Activated naive CD4-positive, alpha-beta T cell treated with anti-CD3 and anti-CD28 coated beads, Interleukin-2, amount 50 U/mL, for 24 hours (primary cell): ENCODE results near the gene ARMH4.

Experiments
- H3K27ac Mint-ChIP-seq: one replicate; pipeline ENCODE4 v1.8.0; 2021; ENCODE audit warnings: mild to moderate bottlenecking, mixed read lengths
- H3K27me3 Mint-ChIP-seq: one replicate; pipeline ENCODE4 v1.8.0; 2021; ENCODE audit warnings: mixed read lengths
- H3K36me3 Mint-ChIP-seq: one replicate; pipeline ENCODE4 v1.8.0; 2021; ENCODE audit warnings: mixed read lengths
- H3K4me1 Mint-ChIP-seq: one replicate; pipeline ENCODE4 v1.8.0; 2021; ENCODE audit warnings: mixed read lengths
- H3K4me3 Mint-ChIP-seq: one replicate; pipeline ENCODE4 v1.8.0; 2021; ENCODE audit warnings: mild to moderate bottlenecking, mixed read lengths
- H3K9me3 Mint-ChIP-seq: one replicate; pipeline ENCODE4 v1.8.0; 2021; ENCODE audit warnings: mixed read lengths

ARMH4 gene

GRCh38 chr14:58060077-58060476 is 91.9 kb downstream of the ARMH4 start:
- no peaks in the 10 kb centered on the region for H3K36me3 Mint-ChIP-seq
- no peak overlapping the region for H3K4me3 Mint-ChIP-seq
- H3K9me3 Mint-ChIP-seq: no peaks in the 10 kb centered on the region
- no peak overlapping the region for H3K27ac Mint-ChIP-seq
- no peaks in the 10 kb centered on the region for H3K4me1 Mint-ChIP-seq
- peaks cover 9% of the 10 kb centered on the region for H3K27me3 Mint-ChIP-seq

- Mint-ChIP-seq H3K36me3 (no peaks in the 10 kb centered on the region), H3K4me1 (no peaks in the 10 kb centered on the region), H3K27ac (no peak overlapping the region), H3K9me3 (no peaks in the 10 kb centered on the region), H3K27me3 (peaks cover 9% of the 10 kb centered on the region), H3K4me3 (no peak overlapping the region)
Observed at GRCh38 chr14:58059126-58059525, 92.9 kb downstream of the ARMH4 start.

GRCh38 chr14:58055497-58056010 is 96.5 kb downstream of the ARMH4 start:
- Mint-ChIP-seq H3K9me3 (no peaks in the 10 kb centered on the region), H3K36me3 (no peaks in the 10 kb centered on the region), H3K4me1 (no peaks in the 10 kb centered on the region), H3K27me3 (peaks cover 13% of the 10 kb centered on the region), H3K4me3 (no peak overlapping the region), H3K27ac (no peak overlapping the region)

- Mint-ChIP-seq H3K9me3 (no peaks in the 10 kb centered on the region), H3K27me3 (peaks cover 13% of the 10 kb centered on the region), H3K27ac (no peak overlapping the region), H3K4me3 (no peak overlapping the region), H3K4me1 (no peaks in the 10 kb centered on the region), H3K36me3 (no peaks in the 10 kb centered on the region)
Observed at GRCh38 chr14:58054100-58054499, 97.9 kb downstream of the ARMH4 start.

GRCh38 chr14:58048219-58048618 is 103.8 kb downstream of the ARMH4 start:
- peaks cover 6% of the 10 kb centered on the region for H3K9me3 Mint-ChIP-seq
- no peak overlapping the region for H3K4me3 Mint-ChIP-seq
- no peaks in the 10 kb centered on the region for H3K27me3 Mint-ChIP-seq
- no peak overlapping the region for H3K27ac Mint-ChIP-seq
- H3K4me1 Mint-ChIP-seq: no peaks in the 10 kb centered on the region
- H3K36me3 Mint-ChIP-seq: no peaks in the 10 kb centered on the region

GRCh38 chr14:58027904-58028303 is 124.1 kb downstream of the ARMH4 start:
- no peak overlapping the region for H3K27ac Mint-ChIP-seq
- no peak overlapping the region for H3K4me3 Mint-ChIP-seq
- no peaks in the 10 kb centered on the region for H3K4me1 Mint-ChIP-seq
- H3K36me3 Mint-ChIP-seq: no peaks in the 10 kb centered on the region
- H3K27me3 Mint-ChIP-seq: peaks cover 7% of the 10 kb centered on the region
- H3K9me3 Mint-ChIP-seq: no peaks in the 10 kb centered on the region

GRCh38 chr14:58026967-58027366 is 125.0 kb downstream of the ARMH4 start:
- no peak overlapping the region for H3K27ac Mint-ChIP-seq
- H3K4me3 Mint-ChIP-seq: no peak overlapping the region
- H3K27me3 Mint-ChIP-seq: peaks cover 7% of the 10 kb centered on the region
- no peaks in the 10 kb centered on the region for H3K9me3 Mint-ChIP-seq
- H3K36me3 Mint-ChIP-seq: no peaks in the 10 kb centered on the region
- no peaks in the 10 kb centered on the region for H3K4me1 Mint-ChIP-seq

- Mint-ChIP-seq H3K27ac (no peak overlapping the region), H3K9me3 (no peaks in the 10 kb centered on the region), H3K36me3 (no peaks in the 10 kb centered on the region), H3K4me3 (no peak overlapping the region), H3K4me1 (no peaks in the 10 kb centered on the region), H3K27me3 (peaks cover 4% of the 10 kb centered on the region)
Observed at GRCh38 chr14:58026219-58026618, 125.8 kb downstream of the ARMH4 start.

GRCh38 chr14:58014778-58015177 is 137.2 kb downstream of the ARMH4 start:
- Mint-ChIP-seq H3K4me1 (no peaks in the 10 kb centered on the region), H3K27ac (no peak overlapping the region), H3K9me3 (no peaks in the 10 kb centered on the region), H3K4me3 (no peak overlapping the region), H3K36me3 (no peaks in the 10 kb centered on the region), H3K27me3 (peaks cover 9% of the 10 kb centered on the region)

- H3K27ac Mint-ChIP-seq: no peak overlapping the region
- no peaks in the 10 kb centered on the region for H3K4me1 Mint-ChIP-seq
- peaks cover 16% of the 10 kb centered on the region for H3K27me3 Mint-ChIP-seq
- no peaks in the 10 kb centered on the region for H3K36me3 Mint-ChIP-seq
- H3K4me3 Mint-ChIP-seq: no peak overlapping the region
- H3K9me3 Mint-ChIP-seq: no peaks in the 10 kb centered on the region
Observed at GRCh38 chr14:58002618-58003017, 149.4 kb downstream of the ARMH4 start.

- no peaks in the 10 kb centered on the region for H3K36me3 Mint-ChIP-seq
- no peak overlapping the region for H3K4me3 Mint-ChIP-seq
- H3K27me3 Mint-ChIP-seq: peaks cover 16% of the 10 kb centered on the region
- no peaks in the 10 kb centered on the region for H3K9me3 Mint-ChIP-seq
- no peak overlapping the region for H3K27ac Mint-ChIP-seq
- no peaks in the 10 kb centered on the region for H3K4me1 Mint-ChIP-seq
Observed at GRCh38 chr14:57999979-58000378, 152.0 kb downstream of the ARMH4 start.

GRCh38 chr14:57999471-57999870 is 152.5 kb downstream of the ARMH4 start:
- Mint-ChIP-seq H3K9me3 (no peaks in the 10 kb centered on the region), H3K27me3 (peaks cover 16% of the 10 kb centered on the region), H3K36me3 (no peaks in the 10 kb centered on the region), H3K27ac (no peak overlapping the region), H3K4me1 (no peaks in the 10 kb centered on the region), H3K4me3 (no peak overlapping the region)

GRCh38 chr14:57998766-57999165 is 153.2 kb downstream of the ARMH4 start:
- H3K4me1 Mint-ChIP-seq: no peaks in the 10 kb centered on the region
- peaks cover 16% of the 10 kb centered on the region for H3K27me3 Mint-ChIP-seq
- no peak overlapping the region for H3K4me3 Mint-ChIP-seq
- no peaks in the 10 kb centered on the region for H3K36me3 Mint-ChIP-seq
- no peaks in the 10 kb centered on the region for H3K9me3 Mint-ChIP-seq
- no peak overlapping the region for H3K27ac Mint-ChIP-seq

- Mint-ChIP-seq H3K27ac (no peak overlapping the region), H3K4me1 (no peaks in the 10 kb centered on the region), H3K27me3 (peaks cover 3% of the 10 kb centered on the region)
Observed at GRCh38 chr14:57991353-57991752, 160.7 kb downstream of the ARMH4 start.

GRCh38 chr14:57988445-57988844 is 163.6 kb downstream of the ARMH4 start:
- H3K27ac Mint-ChIP-seq: no peak overlapping the region
- H3K36me3 Mint-ChIP-seq: no peaks in the 10 kb centered on the region

More at GRCh38 chr14:57991353-57991752, 160.7 kb downstream of the ARMH4 start:
- no peaks in the 10 kb centered on the region for H3K9me3 Mint-ChIP-seq
- H3K36me3 Mint-ChIP-seq: no peaks in the 10 kb centered on the region
- H3K4me3 Mint-ChIP-seq: no peak overlapping the region

GRCh38 chr14:57987596-57988300 is 164.3 kb downstream of the ARMH4 start:
- H3K4me1 Mint-ChIP-seq: no peaks in the 10 kb centered on the region
- H3K36me3 Mint-ChIP-seq: no peaks in the 10 kb centered on the region
- no peak overlapping the region for H3K4me3 Mint-ChIP-seq
- H3K9me3 Mint-ChIP-seq: no peaks in the 10 kb centered on the region
- H3K27me3 Mint-ChIP-seq: peaks cover 3% of the 10 kb centered on the region
- H3K27ac Mint-ChIP-seq: no peak overlapping the region

More at GRCh38 chr14:57988445-57988844, 163.6 kb downstream of the ARMH4 start:
- H3K4me3 Mint-ChIP-seq: no peak overlapping the region
- no peaks in the 10 kb centered on the region for H3K9me3 Mint-ChIP-seq
- H3K27me3 Mint-ChIP-seq: peaks cover 3% of the 10 kb centered on the region
- no peaks in the 10 kb centered on the region for H3K4me1 Mint-ChIP-seq

- no peaks in the 10 kb centered on the region for H3K36me3 Mint-ChIP-seq
- no peaks in the 10 kb centered on the region for H3K4me1 Mint-ChIP-seq
- H3K27me3 Mint-ChIP-seq: peaks cover 3% of the 10 kb centered on the region
- no peak overlapping the region for H3K4me3 Mint-ChIP-seq
- no peaks in the 10 kb centered on the region for H3K9me3 Mint-ChIP-seq
- no peak overlapping the region for H3K27ac Mint-ChIP-seq
Observed at GRCh38 chr14:57987051-57987450, 165.0 kb downstream of the ARMH4 start.
